Prostate gland (tissue), 2 donors: ENCODE results near the gene GATA6. TPM values are rescaled to one million over a fixed set of nuclear protein-coding genes. Genes with fewer than 3 reads are reported as not detected.

Source experiments
- DNase-seq: peaks from one replicate; pipeline ENCODE4 v3.0.0-alpha.2; 2019; ENCODE audit warnings: low spot score
- H3K27ac ChIP-seq, 2 donors: fragments of 200-600 bp; sonication (generic); 2 replicates each; pipeline ENCODE4 v1.5.1; 2017 to 2019
- H3K27me3 ChIP-seq: fragments of 200-600 bp; sonication (generic); replicated peaks from 2 replicates; pipeline ENCODE4 v1.5.1; 2019; ENCODE audit not compliant: insufficient read depth
- H3K36me3 ChIP-seq, 2 donors: fragments of 200-600 bp; sonication (generic); 1 replicate in 1 of 2; 2 replicates in 1 of 2; pipeline versions ENCODE4 v1.5.1 to v1.8.1; 2017 to 2019
- H3K4me1 ChIP-seq: fragments of 200-600 bp; sonication (generic); replicated peaks from 2 replicates; pipeline ENCODE4 v1.5.1; 2019
- H3K4me3 ChIP-seq, 2 donors: fragments of 200-600 bp; sonication (generic); 2 replicates each; pipeline ENCODE4 v1.5.1; 2017 to 2019
- H3K9me3 ChIP-seq: fragments of 200-600 bp; sonication (generic); 2 replicates; pipeline ENCODE4 v1.5.1; 2017
- POLR2A ChIP-seq: fragments of 450-650 bp; IDR thresholded peaks from one replicate; pipeline ENCODE4 v1.6.1; 2016; ENCODE audit warnings: antibody characterized with exemption, mild to moderate bottlenecking
- POLR2AphosphoS5 ChIP-seq: sonication (generic); formaldehyde crosslinking; IDR thresholded peaks from one replicate; pipeline ENCODE4 v1.6.1; 2017; ENCODE audit warnings: antibody characterized with exemption
- WGBS: methylation state at CpG from one replicate; pipeline ENCODE4 v1.1.5; 2018; 5-methylcytosine and 5-hydroxymethylcytosine counted together
- intact Hi-C: fragments of 100-400 bp; cut with DNase I; formaldehyde crosslinking; loops from one replicate; pipeline ENCODE4 v1.14.2; 2022
- total RNA-seq, 2 donors: library from RNA; depleted of rRNA; stranded (reverse); fragments of >200 nt; gene quantifications; one replicate each; pipeline ENCODE4 v1.1.0, GENCODE V29; 2016
- TF ChIP-seq, protein P1 (sequence below), 4 experiments: fragments of 200-600 bp in 2 of 4; fragments of 450-650 bp in 2 of 4; sonication (generic) in 2 of 4; IDR thresholded peaks; 1 replicate in 3 of 4; 2 replicates in 1 of 4; pipeline ENCODE4 v1.5.1; 2016 to 2019; ENCODE audit warnings: antibody characterized with exemption in 4 of 4, mild to moderate bottlenecking in 2 of 4, moderate library complexity in 2 of 4

The GATA6 gene
- total RNA-seq, 2 donors from 2014 or later: 9.8 to 49.0 TPM

- Histone ChIP-seq H3K36me3 (no peaks in the 10 kb centered on the region), H3K27ac (no peak overlapping the region), H3K4me1 (no peaks in the 10 kb centered on the region), H3K4me3 (no peak overlapping the region), H3K27me3 (no peaks in the 10 kb centered on the region), H3K9me3 (no peaks in the 10 kb centered on the region)
- intact Hi-C loops: no loop called here
- TF ChIP-seq POLR2AphosphoS5 (no peak), POLR2A (no peak)
- TF ChIP-seq, protein P1, sequence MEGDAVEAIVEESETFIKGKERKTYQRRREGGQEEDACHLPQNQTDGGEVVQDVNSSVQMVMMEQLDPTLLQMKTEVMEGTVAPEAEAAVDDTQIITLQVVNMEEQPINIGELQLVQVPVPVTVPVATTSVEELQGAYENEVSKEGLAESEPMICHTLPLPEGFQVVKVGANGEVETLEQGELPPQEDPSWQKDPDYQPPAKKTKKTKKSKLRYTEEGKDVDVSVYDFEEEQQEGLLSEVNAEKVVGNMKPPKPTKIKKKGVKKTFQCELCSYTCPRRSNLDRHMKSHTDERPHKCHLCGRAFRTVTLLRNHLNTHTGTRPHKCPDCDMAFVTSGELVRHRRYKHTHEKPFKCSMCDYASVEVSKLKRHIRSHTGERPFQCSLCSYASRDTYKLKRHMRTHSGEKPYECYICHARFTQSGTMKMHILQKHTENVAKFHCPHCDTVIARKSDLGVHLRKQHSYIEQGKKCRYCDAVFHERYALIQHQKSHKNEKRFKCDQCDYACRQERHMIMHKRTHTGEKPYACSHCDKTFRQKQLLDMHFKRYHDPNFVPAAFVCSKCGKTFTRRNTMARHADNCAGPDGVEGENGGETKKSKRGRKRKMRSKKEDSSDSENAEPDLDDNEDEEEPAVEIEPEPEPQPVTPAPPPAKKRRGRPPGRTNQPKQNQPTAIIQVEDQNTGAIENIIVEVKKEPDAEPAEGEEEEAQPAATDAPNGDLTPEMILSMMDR (IDR thresholded peaks at IDR 0.05): no peak
- DNase-seq: no peak
- 77% methylated on average over 1 of the region's 1 CpG for WGBS
These were observed 34.8 kb downstream of the GATA6 start for GRCh38 chr18:22204214-22204536.

DNA sequence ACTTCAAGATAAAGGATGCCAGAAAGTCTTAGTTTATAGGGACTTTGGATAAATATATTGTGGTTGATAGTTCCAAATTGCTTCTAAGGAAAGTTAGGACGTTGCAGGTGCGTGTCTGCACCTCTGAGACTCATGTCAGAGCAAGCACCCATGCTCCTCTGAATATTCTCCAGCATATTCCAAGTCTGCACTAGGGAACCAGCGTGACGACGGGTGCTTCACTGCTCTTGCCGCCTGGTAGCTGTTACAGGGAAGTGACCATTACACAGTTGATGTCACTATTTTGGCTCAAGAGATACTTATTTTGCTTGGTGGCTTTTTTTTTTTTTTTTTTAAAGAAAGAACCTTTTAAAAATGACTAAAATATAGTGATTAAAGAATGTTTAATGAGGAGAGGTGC, 35.6 kb downstream of the GATA6 start:
- Histone ChIP-seq H3K36me3 (no peaks in the 10 kb centered on the region), H3K4me3 (no peak overlapping the region), H3K9me3 (no peaks in the 10 kb centered on the region), H3K27me3 (no peaks in the 10 kb centered on the region), H3K4me1 (no peaks in the 10 kb centered on the region), H3K27ac (no peak overlapping the region)
- WGBS: 45% methylated on average over 6 of the region's 6 CpGs
- DNase-seq: no peak
- no peak for TF ChIP-seq POLR2A
- TF ChIP-seq, protein P1 (IDR thresholded peaks at IDR 0.05): no peak
- no peak for TF ChIP-seq POLR2AphosphoS5
- intact Hi-C loops: no loop called here

- Histone ChIP-seq H3K4me1 (no peaks in the 10 kb centered on the region), H3K4me3 (no peak overlapping the region), H3K36me3 (no peaks in the 10 kb centered on the region), H3K27ac (no peak overlapping the region), H3K27me3 (no peaks in the 10 kb centered on the region), H3K9me3 (no peaks in the 10 kb centered on the region)
- intact Hi-C loops: no loop called here
- WGBS: 83% methylated on average over 5 of the region's 5 CpGs
- TF ChIP-seq POLR2AphosphoS5 (no peak), POLR2A (no peak)
- TF ChIP-seq, protein P1 (IDR thresholded peaks at IDR 0.05): no peak
- DNase-seq: no peak
These were observed 37.8 kb downstream of the GATA6 start for GRCh38 chr18:22207021-22207758.

DNA sequence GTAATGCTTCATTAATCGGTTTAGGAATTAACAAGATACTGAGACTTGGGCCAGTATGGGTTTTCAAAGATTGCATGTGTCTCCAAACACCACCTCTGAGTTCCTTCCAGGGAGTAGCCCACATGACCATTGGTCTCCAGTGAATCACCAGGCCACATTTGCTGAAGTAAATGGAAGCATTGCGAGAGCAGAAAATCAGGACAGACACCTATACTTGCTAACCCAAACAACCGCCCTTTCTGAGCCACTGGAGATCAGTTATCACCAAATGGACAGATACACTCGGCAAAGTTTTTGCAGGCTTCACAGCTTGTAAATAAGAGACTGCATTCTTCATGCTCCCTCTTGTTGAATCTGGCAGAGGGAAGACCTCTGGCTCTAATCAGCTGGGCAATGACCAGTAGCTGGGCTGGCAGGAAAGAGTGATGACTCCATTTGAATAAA, 40.9 kb downstream of the GATA6 start:
- TF ChIP-seq POLR2A: no peak
- TF ChIP-seq POLR2AphosphoS5: no peak
- TF ChIP-seq, protein P1 (IDR thresholded peaks at IDR 0.05): no peak
- Histone ChIP-seq H3K9me3 (no peaks in the 10 kb centered on the region), H3K27ac (no peak overlapping the region), H3K4me1 (no peaks in the 10 kb centered on the region), H3K27me3 (no peaks in the 10 kb centered on the region), H3K4me3 (no peak overlapping the region), H3K36me3 (no peaks in the 10 kb centered on the region)
- intact Hi-C loops: no loop called here
- WGBS: 62% methylated on average over 4 of the region's 4 CpGs
- DNase-seq: no peak

GRCh38 chr18:22211657-22212056, 42.3 kb downstream of the GATA6 start:
- Histone ChIP-seq H3K4me1 (no peaks in the 10 kb centered on the region), H3K36me3 (no peaks in the 10 kb centered on the region), H3K27ac (no peak overlapping the region), H3K27me3 (no peaks in the 10 kb centered on the region), H3K9me3 (no peaks in the 10 kb centered on the region), H3K4me3 (no peak overlapping the region)
- intact Hi-C loops: no loop called here
- TF ChIP-seq POLR2AphosphoS5: no peak
- TF ChIP-seq, protein P1 (IDR thresholded peaks at IDR 0.05): no peak
- no peak for TF ChIP-seq POLR2A
- 84% methylated on average over 2 of the region's 2 CpGs for WGBS
- no peak for DNase-seq
